Nephron progenitor cell (in vitro differentiated cells): ENCODE data around the gene TRIM56.
A peak's percentile ranks its signal among the peaks of the same experiment; 100 is the strongest.

Source experiments
- DNase-seq: peaks from one replicate; pipeline ENCODE4 v3.0.0; 2021
- H3K27ac Mint-ChIP-seq: 2 replicates; pipeline ENCODE4 v1.8.0; 2021; ENCODE audit warnings: mild to moderate bottlenecking, moderate library complexity, mixed read lengths
- H3K27me3 Mint-ChIP-seq: 2 replicates; pipeline ENCODE4 v1.8.0; 2021; ENCODE audit warnings: mild to moderate bottlenecking, low read depth, mixed read lengths; ENCODE audit not compliant: poor library complexity
- H3K36me3 Mint-ChIP-seq: 2 replicates; pipeline ENCODE4 v1.8.0; 2021; ENCODE audit warnings: low read depth, mixed read lengths
- H3K4me1 Mint-ChIP-seq: 2 replicates; pipeline ENCODE4 v1.8.0; 2021; ENCODE audit warnings: mixed read lengths
- H3K4me3 Mint-ChIP-seq: 2 replicates; pipeline ENCODE4 v1.8.0; 2021; ENCODE audit warnings: mild to moderate bottlenecking, moderate library complexity, mixed read lengths
- H3K9me3 Mint-ChIP-seq: 2 replicates; pipeline ENCODE4 v1.8.0; 2021; ENCODE audit warnings: mild to moderate bottlenecking, moderate library complexity, mixed read lengths
- TF ChIP-seq, protein P1 (sequence below): fragments of 200-600 bp; sonication (generic); IDR thresholded peaks from 2 replicates; pipeline ENCODE4 v1.5.0; 2021; ENCODE audit warnings: antibody characterized with exemption

Gene TRIM56

DNA sequence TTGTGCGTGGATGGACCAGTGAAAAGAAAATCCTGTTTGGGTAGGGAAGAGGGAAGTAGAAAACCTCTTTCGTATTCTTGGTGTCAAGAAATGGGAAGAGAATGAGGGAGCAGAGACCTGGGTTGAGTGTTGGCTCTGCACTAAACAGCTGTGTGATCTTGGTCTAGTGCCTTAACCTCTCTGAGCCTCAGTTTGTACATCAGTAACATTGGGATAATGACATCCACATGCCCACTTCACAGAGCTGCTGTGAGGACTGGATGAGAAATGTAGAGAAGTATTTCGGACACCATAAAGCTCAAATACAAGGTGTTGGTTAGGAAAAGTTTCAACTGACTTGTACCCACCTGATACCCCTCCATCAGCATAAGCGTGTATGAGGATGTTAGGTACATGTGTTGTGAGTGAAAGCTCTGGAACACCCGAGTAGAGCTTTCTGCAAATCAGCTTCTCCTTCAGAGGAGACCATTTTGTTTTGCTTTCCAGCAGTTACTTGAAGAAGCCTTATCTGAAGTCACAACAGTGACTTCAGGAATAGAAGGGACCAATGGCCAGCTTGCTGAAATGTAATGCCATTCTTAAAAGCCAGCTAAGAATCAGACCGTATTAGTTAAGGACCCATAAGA, 11.2 kb downstream of the TRIM56 start:
- DNase-seq: no peak
- Mint-ChIP-seq H3K27me3 (peaks cover 14% of the 10 kb centered on the region), H3K9me3 (peaks cover 5% of the 10 kb centered on the region), H3K4me1 (peaks cover 17% of the 10 kb centered on the region), H3K36me3 (peaks cover 9% of the 10 kb centered on the region), H3K27ac (no peak overlapping the region), H3K4me3 (no peak overlapping the region)
- TF ChIP-seq, protein P1, sequence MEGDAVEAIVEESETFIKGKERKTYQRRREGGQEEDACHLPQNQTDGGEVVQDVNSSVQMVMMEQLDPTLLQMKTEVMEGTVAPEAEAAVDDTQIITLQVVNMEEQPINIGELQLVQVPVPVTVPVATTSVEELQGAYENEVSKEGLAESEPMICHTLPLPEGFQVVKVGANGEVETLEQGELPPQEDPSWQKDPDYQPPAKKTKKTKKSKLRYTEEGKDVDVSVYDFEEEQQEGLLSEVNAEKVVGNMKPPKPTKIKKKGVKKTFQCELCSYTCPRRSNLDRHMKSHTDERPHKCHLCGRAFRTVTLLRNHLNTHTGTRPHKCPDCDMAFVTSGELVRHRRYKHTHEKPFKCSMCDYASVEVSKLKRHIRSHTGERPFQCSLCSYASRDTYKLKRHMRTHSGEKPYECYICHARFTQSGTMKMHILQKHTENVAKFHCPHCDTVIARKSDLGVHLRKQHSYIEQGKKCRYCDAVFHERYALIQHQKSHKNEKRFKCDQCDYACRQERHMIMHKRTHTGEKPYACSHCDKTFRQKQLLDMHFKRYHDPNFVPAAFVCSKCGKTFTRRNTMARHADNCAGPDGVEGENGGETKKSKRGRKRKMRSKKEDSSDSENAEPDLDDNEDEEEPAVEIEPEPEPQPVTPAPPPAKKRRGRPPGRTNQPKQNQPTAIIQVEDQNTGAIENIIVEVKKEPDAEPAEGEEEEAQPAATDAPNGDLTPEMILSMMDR: no peak

DNA sequence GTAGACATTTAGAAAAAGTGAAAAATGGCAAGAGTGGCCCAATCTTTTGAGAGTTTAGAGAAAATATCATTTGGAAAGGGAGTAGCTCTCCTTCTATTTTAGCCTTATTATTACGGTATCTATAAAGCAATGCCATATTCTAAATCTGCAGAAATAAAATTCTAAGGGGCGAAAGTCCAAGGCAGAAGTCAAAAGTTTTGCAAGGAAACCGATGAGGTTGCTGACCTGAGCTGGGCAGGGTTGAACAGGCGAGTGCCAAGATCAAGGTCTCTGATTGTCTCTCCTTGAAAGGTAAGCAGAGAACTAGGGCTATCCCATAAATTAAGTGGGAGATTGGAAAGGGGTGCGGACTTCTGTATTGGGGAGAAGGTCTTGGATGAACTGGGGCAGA, 11.7 kb downstream of the TRIM56 start:
- Mint-ChIP-seq H3K27ac (no peak overlapping the region), H3K36me3 (peaks cover 4% of the 10 kb centered on the region), H3K4me3 (no peak overlapping the region), H3K4me1 (peaks cover 20% of the 10 kb centered on the region), H3K9me3 (no peaks in the 10 kb centered on the region), H3K27me3 (peaks cover 14% of the 10 kb centered on the region)
- TF ChIP-seq, protein P1: no peak
- DNase-seq: no peak

DNA sequence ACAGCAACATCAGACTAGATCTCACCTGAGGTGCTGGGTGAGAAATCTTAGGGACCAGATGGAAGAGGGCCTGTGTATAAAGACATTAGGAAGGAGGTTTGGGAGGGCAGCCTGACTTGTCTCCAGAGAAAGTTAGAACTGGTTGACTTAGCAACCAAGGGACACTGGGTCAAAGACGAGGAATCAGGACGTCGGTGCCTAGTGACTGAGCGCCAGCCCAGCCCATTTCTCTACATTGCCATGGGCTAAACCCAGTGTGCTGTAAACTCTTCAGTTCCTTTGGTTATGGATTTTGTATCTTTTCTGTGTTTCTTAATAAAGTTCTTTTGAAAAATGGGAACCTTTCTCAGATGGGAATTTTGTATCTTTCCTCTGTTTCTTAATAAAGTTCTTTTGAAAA, 12.3 kb downstream of the TRIM56 start:
- H3K4me1 Mint-ChIP-seq: peaks cover 22% of the 10 kb centered on the region
- peaks cover 14% of the 10 kb centered on the region for H3K27me3 Mint-ChIP-seq
- no peak overlapping the region for H3K27ac Mint-ChIP-seq
- DNase-seq: no peak
- H3K36me3 Mint-ChIP-seq: peaks cover 4% of the 10 kb centered on the region
- no peaks in the 10 kb centered on the region for H3K9me3 Mint-ChIP-seq
- TF ChIP-seq, protein P1: no peak
- H3K4me3 Mint-ChIP-seq: no peak overlapping the region

DNA sequence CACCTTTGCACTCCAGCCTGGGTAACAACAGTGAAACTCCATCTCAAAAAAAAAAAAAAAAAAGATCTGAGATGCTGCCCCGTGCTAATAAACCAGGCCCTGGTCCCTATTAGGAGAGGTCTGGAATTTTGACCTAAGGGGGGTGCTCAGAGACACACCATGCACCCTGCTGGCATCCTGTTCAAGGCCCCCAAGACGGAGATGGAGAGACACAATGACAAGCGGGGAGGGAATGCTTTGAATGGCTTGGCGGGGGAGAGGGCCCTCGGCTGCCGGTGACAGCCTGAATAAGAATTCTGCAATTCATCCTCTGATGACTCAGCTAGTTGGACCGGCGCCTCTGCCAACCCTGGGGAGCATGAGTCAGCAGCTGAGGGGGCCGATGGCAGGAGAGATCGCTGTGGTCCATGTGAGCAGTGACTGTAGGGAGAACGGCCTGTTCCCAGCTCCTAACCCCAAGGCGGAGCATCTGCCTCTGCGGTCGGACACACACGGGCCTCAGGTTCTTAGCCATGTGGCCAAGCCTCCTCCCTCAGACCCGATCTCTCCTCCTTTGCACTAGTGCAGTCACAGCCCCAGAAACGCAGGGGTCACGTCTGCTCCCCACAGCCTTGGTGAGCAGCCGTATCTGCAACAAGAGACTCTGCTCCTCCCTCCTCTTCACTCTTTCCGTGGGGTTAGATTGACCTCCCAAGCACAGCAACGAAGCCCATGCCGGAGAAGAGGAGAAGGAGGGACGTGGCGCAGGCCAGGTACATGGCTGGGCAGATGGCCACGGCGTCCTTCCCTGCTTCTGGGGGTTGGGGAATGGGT, 14.9 kb downstream of the TRIM56 start:
- H3K27ac Mint-ChIP-seq: no peak overlapping the region
- peaks cover 27% of the 10 kb centered on the region for H3K4me1 Mint-ChIP-seq
- no peaks in the 10 kb centered on the region for H3K9me3 Mint-ChIP-seq
- TF ChIP-seq, protein P1: no peak
- peaks cover 17% of the 10 kb centered on the region for H3K27me3 Mint-ChIP-seq
- peak; percentile 46 for DNase-seq
- H3K36me3 Mint-ChIP-seq: no peaks in the 10 kb centered on the region
- no peak overlapping the region for H3K4me3 Mint-ChIP-seq

DNA sequence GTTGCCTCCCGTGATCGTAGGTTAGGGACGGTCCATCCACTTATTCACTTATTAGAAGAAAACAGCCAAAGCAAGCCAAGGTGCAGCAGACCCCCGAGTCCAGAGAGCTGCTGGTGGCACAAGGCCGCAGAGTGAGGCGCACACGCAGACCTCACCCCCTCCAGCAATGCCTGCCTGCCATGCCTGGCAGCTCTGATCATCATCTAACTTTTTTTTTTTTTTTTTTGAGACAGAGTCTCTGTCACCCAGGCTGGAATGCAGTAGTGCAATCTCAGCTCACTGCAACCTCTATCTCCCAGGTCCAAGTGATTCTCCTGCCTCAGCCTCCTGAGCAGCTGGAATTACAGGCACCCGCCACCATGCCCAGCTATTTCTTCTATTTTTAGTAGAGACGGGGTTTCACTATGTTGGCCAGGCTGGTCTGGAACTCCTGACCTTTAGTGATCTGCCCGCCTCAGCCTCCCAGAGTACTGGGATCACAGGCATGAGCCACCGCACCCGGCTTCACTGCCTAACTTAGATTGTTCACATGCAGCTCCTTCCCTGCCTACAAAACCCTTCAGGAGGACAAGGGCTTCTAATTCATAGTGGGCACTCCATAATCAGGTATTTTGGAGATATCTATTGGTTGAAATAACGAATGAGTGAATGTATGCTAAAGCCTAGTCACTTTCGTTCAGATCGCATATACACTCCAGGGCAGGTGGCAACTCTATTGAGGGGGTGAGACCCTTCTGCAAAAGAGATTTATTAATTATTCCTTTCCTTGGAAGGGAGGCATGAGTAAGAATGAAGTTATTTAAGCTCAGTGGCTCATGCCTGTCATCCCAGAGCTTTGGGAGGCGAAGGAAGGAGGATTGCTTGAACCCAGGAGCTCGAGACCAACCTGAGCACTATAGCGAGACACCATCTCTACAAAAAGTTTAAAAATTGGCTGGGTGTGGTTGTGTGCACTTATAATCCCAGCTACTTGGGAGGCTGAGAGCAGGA, 15.9 kb downstream of the TRIM56 start:
- no peak overlapping the region for H3K27ac Mint-ChIP-seq
- no peak for DNase-seq
- no peaks in the 10 kb centered on the region for H3K9me3 Mint-ChIP-seq
- H3K27me3 Mint-ChIP-seq: peaks cover 17% of the 10 kb centered on the region
- peaks cover 27% of the 10 kb centered on the region for H3K4me1 Mint-ChIP-seq
- no peaks in the 10 kb centered on the region for H3K36me3 Mint-ChIP-seq
- TF ChIP-seq, protein P1: no peak
- H3K4me3 Mint-ChIP-seq: no peak overlapping the region
